HG03457 (cell line): ENCODE data around the gene CCDC149.

Experiments
- ATAC-seq: cut with Tn5 transposase; IDR thresholded peaks from one replicate; pipeline ENCODE4 v1.9.1; 2021; ENCODE audit warnings: moderate number of reproducible peaks; ENCODE audit not compliant: unreplicated experiment

The CCDC149 gene

GRCh38 chr4:24778464-24779225 is 134.2 kb downstream of the CCDC149 start:
- ATAC-seq, result no peak

- ATAC-seq, result no peak
Measured at GRCh38 chr4:24777536-24778463, 135.0 kb downstream of the CCDC149 start.

GRCh38 chr4:24775750-24776149 is 137.1 kb downstream of the CCDC149 start:
- no peak for ATAC-seq

GRCh38 chr4:24775032-24775605 is 137.7 kb downstream of the CCDC149 start:
- no peak for ATAC-seq

- no peak for ATAC-seq
Measured at GRCh38 chr4:24774452-24774851, 138.4 kb downstream of the CCDC149 start.

- ATAC-seq, result no peak
Measured at GRCh38 chr4:24772952-24773351, 139.9 kb downstream of the CCDC149 start.

GRCh38 chr4:24772061-24772705 is 140.7 kb downstream of the CCDC149 start:
- ATAC-seq, result no peak

GRCh38 chr4:24771241-24771640 is 141.6 kb downstream of the CCDC149 start:
- ATAC-seq, result no peak

- no peak for ATAC-seq
Measured at GRCh38 chr4:24770667-24771066, 142.2 kb downstream of the CCDC149 start.

GRCh38 chr4:24770032-24770584 is 142.7 kb downstream of the CCDC149 start:
- ATAC-seq, result peak; percentile 72

GRCh38 chr4:24769571-24769970 is 143.3 kb downstream of the CCDC149 start:
- ATAC-seq, result no peak

- peak; percentile 55 for ATAC-seq
Measured at GRCh38 chr4:24768604-24769003, 144.2 kb downstream of the CCDC149 start.

- ATAC-seq, result no peak
Measured at GRCh38 chr4:24768006-24768405, 144.8 kb downstream of the CCDC149 start.

GRCh38 chr4:24765376-24765988 is 147.4 kb downstream of the CCDC149 start:
- no peak for ATAC-seq

- no peak for ATAC-seq
Measured at GRCh38 chr4:24764345-24764744, 148.5 kb downstream of the CCDC149 start.

- no peak for ATAC-seq
Measured at GRCh38 chr4:24763631-24764297, 149.1 kb downstream of the CCDC149 start.
